Breast epithelium (tissue), 3 donors: ENCODE data around the gene BBS9.

Experiments used
- POLR2A ChIP-seq: fragments of 450-650 bp; IDR thresholded peaks from one replicate; pipeline ENCODE4 v1.6.1; 2016; ENCODE audit warnings: antibody characterized with exemption, mild to moderate bottlenecking, moderate library complexity
- TF ChIP-seq, protein P1 (sequence below), 3 donors: fragments of 450-650 bp; IDR thresholded peaks; one replicate each; pipeline ENCODE4 v1.5.1; 2016 to 2017; ENCODE audit warnings: antibody characterized with exemption in 3 of 3, mild to moderate bottlenecking in 3 of 3, moderate library complexity in 3 of 3

DNA sequence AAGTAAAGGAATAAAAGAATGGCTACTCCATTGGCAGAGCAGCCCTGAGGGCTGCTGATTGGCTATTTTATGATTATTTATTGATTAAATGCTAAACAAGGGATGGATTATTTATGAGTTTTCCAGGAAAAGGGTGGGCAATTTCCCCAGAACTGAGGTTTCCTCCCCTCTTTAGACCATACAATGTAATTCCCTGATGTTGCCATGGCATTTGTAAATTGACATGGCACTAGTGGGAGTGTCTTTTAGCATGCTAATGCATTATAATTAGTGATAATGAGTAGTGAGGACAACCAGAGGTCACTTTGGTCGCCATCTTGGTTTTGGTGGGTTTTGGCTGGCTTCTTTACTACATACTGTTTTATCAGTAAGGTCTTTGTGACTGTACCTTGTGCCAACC is 55.5 kb downstream of the BBS9 start:
- TF ChIP-seq, protein P1, sequence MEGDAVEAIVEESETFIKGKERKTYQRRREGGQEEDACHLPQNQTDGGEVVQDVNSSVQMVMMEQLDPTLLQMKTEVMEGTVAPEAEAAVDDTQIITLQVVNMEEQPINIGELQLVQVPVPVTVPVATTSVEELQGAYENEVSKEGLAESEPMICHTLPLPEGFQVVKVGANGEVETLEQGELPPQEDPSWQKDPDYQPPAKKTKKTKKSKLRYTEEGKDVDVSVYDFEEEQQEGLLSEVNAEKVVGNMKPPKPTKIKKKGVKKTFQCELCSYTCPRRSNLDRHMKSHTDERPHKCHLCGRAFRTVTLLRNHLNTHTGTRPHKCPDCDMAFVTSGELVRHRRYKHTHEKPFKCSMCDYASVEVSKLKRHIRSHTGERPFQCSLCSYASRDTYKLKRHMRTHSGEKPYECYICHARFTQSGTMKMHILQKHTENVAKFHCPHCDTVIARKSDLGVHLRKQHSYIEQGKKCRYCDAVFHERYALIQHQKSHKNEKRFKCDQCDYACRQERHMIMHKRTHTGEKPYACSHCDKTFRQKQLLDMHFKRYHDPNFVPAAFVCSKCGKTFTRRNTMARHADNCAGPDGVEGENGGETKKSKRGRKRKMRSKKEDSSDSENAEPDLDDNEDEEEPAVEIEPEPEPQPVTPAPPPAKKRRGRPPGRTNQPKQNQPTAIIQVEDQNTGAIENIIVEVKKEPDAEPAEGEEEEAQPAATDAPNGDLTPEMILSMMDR (IDR thresholded peaks at IDR 0.05), result no peak
- no peak for TF ChIP-seq POLR2A
